K562 (cell line): ENCODE data around the gene INVS. TPM values are rescaled to one million over a fixed set of nuclear protein-coding genes. Genes with fewer than 3 reads are reported as not detected.

ENCODE experiments used
- CC2D1A ChIP-seq: fragments of 450-650 bp; IDR thresholded peaks from 2 replicates; pipeline ENCODE4 v1.6.1; 2017; ENCODE audit warnings: mild to moderate bottlenecking
- CCNT2 ChIP-seq: IDR thresholded peaks from 2 replicates; pipeline ENCODE4 v1.6.1; 2011; ENCODE audit warnings: borderline replicate concordance, low read depth, mild to moderate bottlenecking, moderate library complexity, mixed read lengths, low read length; ENCODE audit not compliant: insufficient read length; ENCODE audit errors: extremely low read depth
- CLOCK ChIP-seq: fragments of 250-450 bp; sonication (Bioruptor Pico); IDR thresholded peaks from 2 replicates; pipeline ENCODE4 v1.4.0; 2020; ENCODE audit warnings: mild to moderate bottlenecking, moderate library complexity, borderline replicate concordance
- CTBP1 ChIP-seq: fragments of 450-650 bp; IDR thresholded peaks from 2 replicates; pipeline ENCODE4 v1.6.1; 2016; ENCODE audit warnings: borderline replicate concordance
- ELF1 ChIP-seq: fragments of 200-800 bp; sonication (Bioruptor generic); IDR thresholded peaks from 2 replicates; pipeline ENCODE4 v1.6.1; 2016; ENCODE audit warnings: missing genetic modification characterization, missing compliant biosample characterization
- ESRRA ChIP-seq: fragments of 450-650 bp; IDR thresholded peaks from 2 replicates; pipeline ENCODE4 v1.6.1; 2014; ENCODE audit warnings: low read depth, mild to moderate bottlenecking, moderate library complexity, borderline replicate concordance
- FOXM1 ChIP-seq, 2 experiments: fragments of 450-650 bp in 1 of 2; sonication (generic) in 1 of 2; formaldehyde crosslinking in 1 of 2; IDR thresholded peaks; 2 replicates each; pipeline versions ENCODE4 v1.6.1 to v1.9.0; 2017 to 2022; ENCODE audit warnings: low read depth in 2 of 2, mild to moderate bottlenecking in 2 of 2, missing genetic modification reagents in 1 of 2, moderate library complexity in 1 of 2
- GATAD2B ChIP-seq: fragments of 450-650 bp; IDR thresholded peaks from 2 replicates; pipeline ENCODE4 v1.6.1; 2017; ENCODE audit warnings: mild to moderate bottlenecking, borderline replicate concordance
- KDM1A ChIP-seq, 2 experiments: fragments of 450-650 bp; IDR thresholded peaks; 2 replicates each; pipeline ENCODE4 v1.6.1; 2016; ENCODE audit warnings: mild to moderate bottlenecking in 2 of 2
- MTA2 ChIP-seq: fragments of 450-650 bp; IDR thresholded peaks from 2 replicates; pipeline ENCODE4 v1.6.1; 2016; ENCODE audit warnings: low read depth
- MYBL2 ChIP-seq, 2 experiments: fragments of 450-650 bp in 1 of 2; sonication (generic) in 1 of 2; formaldehyde crosslinking in 1 of 2; IDR thresholded peaks; 2 replicates each; pipeline versions ENCODE4 v1.6.1 to v1.8.1; 2017 to 2022; ENCODE audit warnings: borderline replicate concordance in 1 of 2, inconsistent platforms in 1 of 2, low read depth in 1 of 2, mild to moderate bottlenecking in 1 of 2, missing genetic modification reagents in 1 of 2, moderate library complexity in 1 of 2
- NCOR1 ChIP-seq: fragments of 450-650 bp; IDR thresholded peaks from 2 replicates; pipeline ENCODE4 v1.6.1; 2016; ENCODE audit warnings: mild to moderate bottlenecking, moderate library complexity
- OTX1 ChIP-seq: fragments of 450-650 bp; formaldehyde crosslinking; IDR thresholded peaks from 2 replicates; pipeline ENCODE4 v1.4.0; 2022; ENCODE audit warnings: mild to moderate bottlenecking
- POLR2AphosphoS5 ChIP-seq: IDR thresholded peaks from 2 replicates; pipeline ENCODE4 v1.6.1; 2011; ENCODE audit warnings: mild to moderate bottlenecking, low read depth, low read length, moderate library complexity; ENCODE audit not compliant: control insufficient read depth, insufficient read depth
- POLR3A ChIP-seq: IDR thresholded peaks from 2 replicates; pipeline ENCODE4 v1.6.1; 2011; ENCODE audit warnings: borderline replicate concordance, mild to moderate bottlenecking, moderate library complexity; ENCODE audit not compliant: insufficient read length, insufficient read depth; ENCODE audit errors: extremely low read depth
- SMARCC2 ChIP-seq: fragments of 450-650 bp; IDR thresholded peaks from 2 replicates; pipeline ENCODE4 v1.6.1; 2017; ENCODE audit warnings: antibody characterized with exemption, moderate library complexity, mild to moderate bottlenecking, low read depth
- SRSF7 ChIP-seq: fragments of 200-400 bp; formaldehyde crosslinking; optimal IDR thresholded peaks from 2 replicates; pipeline ENCODE3; 2017; ENCODE audit warnings: mild to moderate bottlenecking, low read depth, low read length
- TBL1XR1 ChIP-seq, 2 experiments: IDR thresholded peaks; 2 replicates each; pipeline ENCODE4 v1.6.1; 2012; ENCODE audit warnings: improper control_type of control experiment in 2 of 2, low read length in 2 of 2, mild to moderate bottlenecking in 1 of 2
- ZNF311 ChIP-seq: fragments of 250-450 bp; sonication (Bioruptor Pico); IDR thresholded peaks from 2 replicates; pipeline ENCODE4 v1.4.0; 2020; ENCODE audit warnings: mild to moderate bottlenecking, moderate library complexity
- ZNF586 ChIP-seq: fragments of 450-650 bp; formaldehyde crosslinking; conservative IDR thresholded peaks from 2 replicates; pipeline ENCODE4 v1.4.0; 2020; ENCODE audit warnings: mild to moderate bottlenecking, moderate library complexity
- polyA plus RNA-seq, 8 experiments: library from polyadenylated mRNA; depleted of rRNA in 4 of 8; stranded (reverse) in 5 of 8; unstranded in 3 of 8; fragments of >200 nt; fragmentation: Nextera tagmentation in 2 of 8; fragmentation: Illumina TruSeq in 1 of 8; extraction: Ambion mirVana in 2 of 8; extraction: Trizol in 1 of 8; gene quantifications; 2 replicates each; pipeline versions ENCODE4 v1.2.1 to v1.2.3, GENCODE V29; 2011 to 2014; ENCODE audit warnings: inconsistent platforms in 1 of 8, missing spikeins in 1 of 8
- total RNA-seq, 7 experiments: library from RNA; depleted of rRNA in 6 of 7; stranded (reverse); fragments of >200 nt in 6 of 7; fragmentation: Illumina TruSeq in 2 of 7; extraction: Trizol in 2 of 7; gene quantifications; 2 replicates each; pipeline versions ENCODE4 v1.2.1 to v1.2.3, GENCODE V29; 2011 to 2021; ENCODE audit warnings: low replicate concordance in 1 of 7
- TF ChIP-seq, protein P1 (sequence below): fragments of 450-650 bp; IDR thresholded peaks from 2 replicates; pipeline ENCODE4 v1.6.1; 2016; ENCODE audit warnings: antibody characterized with exemption
- TF ChIP-seq, protein P2 (sequence below): sonication (generic); formaldehyde crosslinking; IDR thresholded peaks from 2 replicates; pipeline ENCODE4 v1.8.0; 2022; ENCODE audit warnings: mild to moderate bottlenecking, missing genetic modification reagents

INVS gene
- total and polyA plus RNA-seq, 9 of the 15 experiments (the other 6 are each of a cell fraction or from before 2014, with no cell fraction given): 0.77 to 18.5 (median 10.0) TPM

DNA sequence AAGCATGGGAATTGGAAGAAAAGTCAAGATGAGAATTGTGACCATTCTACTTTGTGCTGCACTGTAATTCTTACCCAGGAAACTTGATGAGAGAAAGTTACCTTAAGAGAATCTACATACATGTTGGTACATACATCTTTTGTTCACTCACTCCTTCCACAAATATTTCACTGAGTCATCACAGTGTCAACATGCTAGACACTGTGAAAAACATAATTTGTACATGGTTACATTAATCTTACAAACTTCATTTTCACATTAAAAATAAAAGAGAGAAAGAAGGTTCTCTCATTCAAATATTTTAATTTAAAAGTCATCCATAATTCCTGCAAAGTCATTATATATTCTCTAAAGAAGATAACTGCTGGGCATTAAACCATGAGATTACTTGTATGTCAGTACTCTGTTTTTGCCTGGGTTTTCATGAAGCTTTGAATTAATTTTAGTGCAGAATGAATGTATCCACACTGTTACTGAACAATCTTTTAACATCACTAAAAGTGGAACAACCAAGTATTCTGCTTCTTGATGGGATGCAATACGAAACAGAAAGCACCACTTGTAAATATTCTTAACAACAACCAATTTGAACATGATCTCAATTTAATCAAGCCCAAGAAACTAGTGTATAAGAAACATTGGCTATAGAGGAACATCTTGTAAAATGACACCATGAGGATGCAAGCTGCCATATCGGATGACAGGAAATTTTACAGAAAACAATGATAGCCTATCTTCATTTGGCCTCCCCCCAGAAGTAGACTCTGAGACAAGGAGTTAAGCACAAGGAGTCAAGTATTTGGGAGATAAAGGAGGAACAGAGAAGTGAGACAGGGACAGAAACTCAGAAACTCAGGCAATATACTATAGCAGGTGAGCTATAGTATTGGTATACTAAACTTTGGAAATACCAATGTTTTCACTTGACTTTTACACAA, 28.7 kb upstream of the INVS start (continued):
- TF ChIP-seq SRSF7 (no peak), CCNT2 (peak; percentile 24), POLR3A (no peak), FOXM1 (IDR thresholded peaks at IDR 0.05; ENCODE audit: low read depth) (peak; percentile 71; the same call in 1 of the 2 replicates), FOXM1 (CRISPR knock-in tag; IDR thresholded peaks at IDR 0.05; ENCODE audit: low read depth) (no peak), MYBL2 (IDR thresholded peaks at IDR 0.05; ENCODE audit: low read depth) (0 out of 2 replicates have a peak, but pooled peaks have one; percentile 38), MYBL2 (CRISPR knock-in tag; IDR thresholded peaks at IDR 0.05; ENCODE audit: borderline replicate concordance) (no peak), CLOCK (CRISPR knock-in tag) (no peak), KDM1A (IDR thresholded peaks at IDR 0.05) (peak; percentile 37 to 64; a peak in 2 of 4 replicates), ESRRA (no peak), POLR2AphosphoS5 (peak; percentile 73; the same call in 1 of the 2 replicates), NCOR1 (peak; percentile 89), MTA2 (peak; percentile 62), CTBP1 (0 out of 2 replicates have a peak, but pooled peaks have one; percentile 36), CC2D1A (peak; percentile 75; the same call in 1 of the 2 replicates), ZNF311 (no peak), ELF1 (tag) (no peak), GATAD2B (no peak), ZNF586 (CRISPR knock-in tag) (no peak), SMARCC2 (peak; percentile 56; the same call in 1 of the 2 replicates), TBL1XR1 (IDR thresholded peaks at IDR 0.05; ENCODE audit: low read length in 2 of 2) (peak in 1 of 2 experiments; percentile 64; a peak in 1 of 4 replicates), OTX1 (no peak)
- TF ChIP-seq, protein P1, sequence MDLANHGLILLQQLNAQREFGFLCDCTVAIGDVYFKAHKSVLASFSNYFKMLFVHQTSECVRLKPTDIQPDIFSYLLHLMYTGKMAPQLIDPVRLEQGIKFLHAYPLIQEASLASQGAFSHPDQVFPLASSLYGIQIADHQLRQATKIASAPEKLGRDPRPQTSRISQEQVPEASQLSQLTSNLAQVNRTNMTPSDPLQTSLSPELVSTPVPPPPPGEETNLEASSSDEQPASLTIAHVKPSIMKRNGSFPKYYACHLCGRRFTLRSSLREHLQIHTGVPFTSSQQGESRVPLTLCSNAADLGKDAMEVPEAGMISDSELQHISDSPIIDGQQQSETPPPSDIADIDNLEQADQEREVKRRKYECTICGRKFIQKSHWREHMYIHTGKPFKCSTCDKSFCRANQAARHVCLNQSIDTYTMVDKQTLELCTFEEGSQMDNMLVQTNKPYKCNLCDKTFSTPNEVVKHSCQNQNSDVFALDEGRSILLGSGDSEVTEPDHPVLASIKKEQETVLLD: peak; percentile 66; the same call in 1 of the 2 replicates
- TF ChIP-seq, protein P2, sequence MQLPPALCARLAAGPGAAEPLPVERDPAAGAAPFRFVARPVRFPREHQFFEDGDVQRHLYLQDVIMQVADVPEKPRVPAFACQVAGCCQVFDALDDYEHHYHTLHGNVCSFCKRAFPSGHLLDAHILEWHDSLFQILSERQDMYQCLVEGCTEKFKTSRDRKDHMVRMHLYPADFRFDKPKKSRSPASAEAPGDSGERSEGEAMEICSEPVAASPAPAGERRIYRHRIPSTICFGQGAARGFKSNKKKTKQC (CRISPR knock-in tag): no peak
